NCI-H524 (cell line): Measurements from ENCODE around the gene OR10A5.
"Not testable (repeated sequence)": the region's sequence is repeated elsewhere in the genome, so short reads cannot be mapped to it uniquely, and the experiment has no call there.

Experiments used
- DNase-seq, 2 experiments: peaks; one replicate each; lab custom pipeline; 2025; lab: John Stamatoyannopoulos, UW

The OR10A5 gene, protein sequence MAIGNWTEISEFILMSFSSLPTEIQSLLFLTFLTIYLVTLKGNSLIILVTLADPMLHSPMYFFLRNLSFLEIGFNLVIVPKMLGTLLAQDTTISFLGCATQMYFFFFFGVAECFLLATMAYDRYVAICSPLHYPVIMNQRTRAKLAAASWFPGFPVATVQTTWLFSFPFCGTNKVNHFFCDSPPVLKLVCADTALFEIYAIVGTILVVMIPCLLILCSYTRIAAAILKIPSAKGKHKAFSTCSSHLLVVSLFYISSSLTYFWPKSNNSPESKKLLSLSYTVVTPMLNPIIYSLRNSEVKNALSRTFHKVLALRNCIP

DNA sequence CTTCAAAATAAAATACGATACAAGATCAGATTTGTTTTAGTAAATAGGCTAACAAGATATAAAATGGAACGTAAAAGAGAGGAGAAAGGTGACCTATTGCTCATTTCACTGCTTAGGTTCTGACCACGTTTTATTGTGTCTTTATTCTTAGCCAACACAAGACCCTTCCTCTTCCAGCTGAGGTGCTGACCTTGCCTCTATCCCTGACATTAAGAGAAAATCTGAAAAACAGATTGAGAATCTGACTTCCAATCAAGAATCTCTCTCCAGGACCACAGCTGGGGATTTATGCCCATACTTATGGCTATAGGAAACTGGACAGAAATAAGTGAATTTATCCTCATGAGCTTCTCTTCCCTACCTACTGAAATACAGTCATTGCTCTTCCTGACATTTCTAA is at the start of gene OR10A5:
OR10A5 (plus strand) TSS at position 301 of the 400 bp plus-strand sequence; CDS start at position 301, 0 bp downstream.
- DNase-seq, result no peak

GRCh38 chr11:6799402-6799801 is 46.1 kb upstream of the OR10A5 start, which contains the start of gene OR6A2:
Gene OR6A2 (minus strand): TSS chr11:6799689. CDS start chr11:6795708, 3,981 bp downstream.
- DNase-seq, result no peak

- not testable (repeated sequence) for DNase-seq
Observed at GRCh38 chr11:6801075-6801474, 44.4 kb upstream of the OR10A5 start.

DNA sequence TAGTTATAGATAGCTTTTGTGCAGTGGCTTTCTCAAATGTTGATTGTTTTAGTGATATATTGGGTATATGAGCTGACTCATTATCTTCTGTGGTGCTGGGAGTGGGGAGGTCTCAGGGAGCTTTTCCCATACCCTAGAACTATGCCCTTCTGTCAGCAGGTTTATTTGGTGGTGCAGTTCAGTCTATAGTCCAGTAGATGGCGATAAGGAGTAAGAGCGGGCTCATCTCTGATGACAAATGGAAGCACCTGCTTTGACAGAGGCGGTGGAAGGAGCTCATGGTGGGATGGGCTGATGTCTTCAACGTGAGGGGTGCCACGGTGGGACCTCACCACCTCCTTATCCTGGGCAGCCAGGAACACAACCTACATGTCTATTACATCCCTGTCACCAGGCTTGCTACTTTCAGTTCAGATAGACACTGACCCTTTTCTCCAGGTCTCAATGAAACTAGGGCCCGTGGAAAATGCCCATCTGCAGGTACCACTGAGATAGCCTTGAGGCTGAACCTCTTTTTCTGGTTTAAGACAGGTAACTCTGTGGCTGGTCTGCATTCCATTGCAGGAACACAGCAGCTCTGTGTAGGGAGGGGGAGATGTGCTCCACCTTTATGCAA is 33.0 kb upstream of the OR10A5 start:
- peak; percentile 46 to 47 for DNase-seq

DNA sequence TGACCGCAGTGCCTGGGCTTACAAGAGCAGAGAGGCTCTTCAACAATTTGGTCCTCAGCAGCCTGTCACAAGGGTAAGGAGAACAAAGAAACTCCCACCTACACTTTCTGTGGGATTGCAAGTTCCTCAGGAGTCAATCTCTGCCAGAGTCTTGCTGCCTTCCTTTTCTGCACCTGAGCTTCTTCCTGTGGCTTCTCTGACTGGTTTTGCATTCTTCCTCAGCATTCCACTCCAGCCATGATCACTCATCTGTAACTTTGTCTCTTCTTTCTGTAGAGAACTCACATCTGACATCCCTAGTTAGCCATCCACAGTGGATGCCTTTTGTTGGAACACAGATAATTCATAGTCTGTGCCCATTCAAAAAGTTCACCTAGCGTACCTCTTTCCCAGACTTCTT is 31.8 kb upstream of the OR10A5 start:
- no peak for DNase-seq

- DNase-seq, result peak in 1 of 2 experiments; percentile 49
Observed at GRCh38 chr11:6817694-6818093, 27.8 kb upstream of the OR10A5 start.

GRCh38 chr11:6818967-6819366 is 26.5 kb upstream of the OR10A5 start:
- no peak for DNase-seq

DNA sequence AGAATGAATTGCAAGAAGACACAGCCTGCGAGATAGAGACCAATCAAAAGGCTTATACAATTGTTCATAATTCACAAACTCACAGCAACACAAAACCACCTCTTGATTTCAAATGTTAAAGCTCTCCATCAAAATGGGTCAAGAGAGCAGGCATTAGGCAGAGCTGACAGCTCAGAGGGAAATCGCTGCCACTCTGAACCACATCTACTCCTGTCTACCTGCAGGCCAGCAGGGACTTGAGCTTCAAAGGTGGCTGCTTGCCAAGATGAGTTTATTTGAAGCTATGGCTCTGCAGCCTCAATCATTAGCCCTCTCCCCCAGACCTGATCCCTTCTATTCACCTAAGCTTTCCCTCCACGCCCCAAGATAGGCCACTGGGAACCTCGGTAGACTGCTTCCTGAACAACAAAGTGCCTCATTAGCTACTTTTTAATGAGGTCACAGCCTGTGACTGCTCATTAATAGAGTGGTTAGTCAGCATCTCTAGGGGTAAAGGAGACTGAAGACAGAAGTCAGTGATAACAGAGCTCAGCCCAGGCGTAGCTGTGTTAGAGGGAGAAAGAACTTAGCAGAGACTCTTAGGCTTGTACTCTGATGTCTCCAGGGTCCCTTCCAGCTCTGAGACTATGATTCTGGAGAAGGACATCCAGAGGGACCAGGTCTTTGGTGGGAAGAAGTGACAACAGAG is 21.2 kb upstream of the OR10A5 start:
- DNase-seq, result no peak

GRCh38 chr11:6825231-6825744 is 20.2 kb upstream of the OR10A5 start:
- no peak for DNase-seq

GRCh38 chr11:6828103-6828502 is 17.4 kb upstream of the OR10A5 start:
- no peak for DNase-seq

GRCh38 chr11:6833356-6833755 is 12.1 kb upstream of the OR10A5 start:
- DNase-seq, result no peak

DNA sequence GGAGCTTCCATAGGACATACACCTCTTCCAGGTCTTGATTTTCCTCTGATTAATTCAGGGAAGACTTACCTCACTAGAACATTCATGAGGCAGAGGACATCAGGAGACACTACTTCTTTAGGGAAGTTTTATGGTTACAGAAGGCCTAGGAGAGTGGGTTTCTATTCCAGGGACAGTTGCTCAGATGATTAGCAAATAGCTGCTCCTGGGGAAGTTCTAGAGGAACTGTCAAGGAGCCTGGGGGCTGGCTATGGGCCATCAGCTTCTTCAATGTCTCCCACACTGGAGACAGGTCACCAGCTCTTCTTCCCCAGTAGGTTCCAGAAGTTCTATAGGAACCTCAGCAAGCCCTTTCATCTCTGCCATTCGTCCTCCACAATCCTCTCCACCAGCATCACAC is 11.5 kb upstream of the OR10A5 start:
- no peak for DNase-seq

- DNase-seq, result no peak
Observed at GRCh38 chr11:6841694-6842093, 3.8 kb upstream of the OR10A5 start.

GRCh38 chr11:6843670-6844069 is 1.8 kb upstream of the OR10A5 start:
- no peak for DNase-seq

DNA sequence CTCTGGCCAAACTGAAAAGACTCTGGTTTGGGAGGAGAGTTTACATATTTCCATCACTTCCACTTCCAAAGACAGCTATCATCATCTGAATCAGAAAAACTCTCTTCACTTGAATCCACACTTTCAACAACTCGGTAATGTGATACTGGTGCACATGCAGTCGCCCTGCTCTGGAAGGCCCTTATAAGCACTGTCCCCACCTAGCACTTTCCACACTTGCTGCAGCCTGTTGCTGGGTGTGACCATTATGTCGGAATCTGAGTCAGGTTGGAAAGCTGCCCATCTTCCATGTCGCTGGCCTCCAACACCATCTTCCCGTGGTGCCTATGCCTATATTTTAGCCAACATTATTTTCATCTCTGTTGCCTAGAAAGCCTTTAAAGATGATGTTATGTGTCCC is 1.1 kb upstream of the OR10A5 start:
- DNase-seq, result no peak

DNA sequence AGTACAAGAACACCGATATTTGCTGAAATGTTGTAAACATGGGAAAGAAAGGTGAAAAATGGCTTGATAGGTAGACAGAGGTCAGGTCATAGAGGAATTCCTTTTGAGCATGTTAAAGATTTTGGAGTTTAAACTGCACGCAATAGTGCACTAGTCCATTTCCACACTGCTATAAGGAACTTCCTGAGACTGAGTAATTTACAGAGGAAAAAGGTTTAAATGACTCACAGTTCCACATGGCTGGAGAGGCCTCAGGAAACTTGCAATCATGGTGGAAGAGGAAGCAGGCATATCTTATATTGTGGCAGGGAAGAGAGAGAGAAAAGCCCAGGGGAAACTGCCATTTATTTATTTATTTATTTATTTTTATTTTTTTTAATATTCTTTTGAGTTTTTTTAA is 5.0 kb downstream of the OR10A5 start:
- DNase-seq, result no peak

- not testable (repeated sequence) for DNase-seq
Observed at GRCh38 chr11:6854801-6855200, 9.3 kb downstream of the OR10A5 start.

GRCh38 chr11:6855971-6856541 is 10.6 kb downstream of the OR10A5 start:
- no peak for DNase-seq

DNA sequence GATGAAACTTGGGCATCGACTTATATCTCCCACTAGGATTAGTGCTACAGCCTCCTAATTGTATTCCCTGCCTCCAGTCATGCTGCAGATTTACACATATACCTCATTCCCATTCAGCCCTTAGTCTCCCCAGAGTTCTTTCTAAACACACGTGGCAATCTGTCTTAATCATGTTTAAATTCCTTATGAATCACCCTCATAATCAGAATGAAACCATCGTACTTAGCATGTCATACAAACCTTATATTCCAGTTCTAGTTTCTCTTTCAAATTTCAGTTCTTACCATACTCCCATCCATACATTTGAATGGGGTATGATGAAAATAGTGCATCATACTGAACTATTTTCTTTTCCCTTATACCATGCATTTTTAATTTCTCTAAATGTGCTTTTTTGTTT is 11.4 kb downstream of the OR10A5 start:
- no peak for DNase-seq

- DNase-seq, result no peak
Observed at GRCh38 chr11:6862961-6863360, 17.5 kb downstream of the OR10A5 start, which contains the start of gene OR10A2. Gene OR10A2 (plus strand): TSS chr11:6863057. CDS start chr11:6869755, 6,698 bp downstream.

DNA sequence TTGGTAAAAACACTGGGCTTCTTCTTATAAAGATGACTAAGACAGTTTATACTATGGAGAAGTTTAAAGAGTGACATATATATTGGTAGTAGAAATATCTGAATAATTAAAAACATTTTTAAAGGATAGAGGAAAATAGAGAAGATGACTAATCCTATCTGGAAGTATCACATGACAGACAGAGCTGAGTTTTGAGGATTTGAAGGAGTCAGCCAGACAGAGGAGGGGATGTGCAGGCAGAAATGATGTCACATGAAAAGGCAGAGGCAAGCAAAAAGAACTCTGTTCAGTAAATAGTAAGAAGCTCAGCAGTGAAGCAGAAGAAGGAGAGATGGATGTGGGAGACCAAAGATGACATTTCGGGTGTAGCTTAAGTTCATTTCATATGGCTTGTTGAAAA is 19.0 kb downstream of the OR10A5 start:
- no peak for DNase-seq

DNA sequence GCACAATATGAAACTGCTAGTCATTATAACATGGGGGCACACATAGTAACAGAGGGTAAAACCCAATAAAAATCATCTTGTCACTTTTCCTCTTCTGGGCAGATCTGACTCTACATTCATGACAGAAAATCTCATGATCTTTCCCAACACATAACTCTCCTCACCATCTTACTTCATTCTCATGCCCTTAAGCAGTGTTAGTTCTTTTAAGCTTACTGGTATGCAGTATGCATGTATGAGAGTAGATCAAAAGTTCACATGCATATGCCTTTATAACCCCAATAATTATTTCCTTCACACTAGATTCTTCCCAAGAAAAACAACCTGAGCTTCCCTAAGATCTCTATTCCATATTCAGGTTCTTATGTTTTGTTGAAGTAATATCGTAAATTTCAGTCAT is 25.8 kb downstream of the OR10A5 start:
- no peak for DNase-seq
